HG02970 (cell line): Measurements from ENCODE around the gene PPP1CC.
"Not testable (repeated sequence)": the region's sequence is repeated elsewhere in the genome, so short reads cannot be mapped to it uniquely, and the experiment has no call there.

Experiments used
- ATAC-seq: cut with Tn5 transposase; IDR thresholded peaks from one replicate; pipeline ENCODE4 v1.9.1; 2021; ENCODE audit warnings: mild to moderate bottlenecking, moderate library complexity, moderate number of reproducible peaks; ENCODE audit not compliant: unreplicated experiment, low FRiP score

The PPP1CC gene

GRCh38 chr12:110742718-110743570 lies at the start of gene PPP1CC:
Gene PPP1CC, minus strand, starts transcription at chr12:110742891. Its CDS starts 184 bp downstream, at chr12:110742707.
- peak; percentile 80 for ATAC-seq

- ATAC-seq = no peak
Observed at GRCh38 chr12:110791589-110791988, 48.9 kb upstream of the PPP1CC start.

GRCh38 chr12:110790301-110790700 lies 47.6 kb upstream of the PPP1CC start:
- ATAC-seq = no peak

GRCh38 chr12:110786012-110786411 lies 43.3 kb upstream of the PPP1CC start:
- ATAC-seq = no peak

GRCh38 chr12:110785240-110785639 lies 42.5 kb upstream of the PPP1CC start:
- no peak for ATAC-seq

GRCh38 chr12:110782922-110783321 lies 40.2 kb upstream of the PPP1CC start:
- no peak for ATAC-seq

GRCh38 chr12:110782094-110782493 lies 39.4 kb upstream of the PPP1CC start:
- no peak for ATAC-seq

GRCh38 chr12:110780448-110780847 lies 37.8 kb upstream of the PPP1CC start:
- ATAC-seq = no peak

- no peak for ATAC-seq
Observed at GRCh38 chr12:110778833-110779577, 36.3 kb upstream of the PPP1CC start.

GRCh38 chr12:110776410-110776809 lies 33.7 kb upstream of the PPP1CC start:
- peak; percentile 89 for ATAC-seq

GRCh38 chr12:110775997-110776396 lies 33.3 kb upstream of the PPP1CC start:
- no peak for ATAC-seq

- ATAC-seq = no peak
Observed at GRCh38 chr12:110774824-110775223, 32.1 kb upstream of the PPP1CC start.

- ATAC-seq = no peak
Observed at GRCh38 chr12:110768960-110769359, 26.3 kb upstream of the PPP1CC start.

- ATAC-seq = no peak
Observed at GRCh38 chr12:110767863-110768262, 25.2 kb upstream of the PPP1CC start.

GRCh38 chr12:110766311-110767154 lies 23.8 kb upstream of the PPP1CC start:
- ATAC-seq = no peak

- not testable (repeated sequence) for ATAC-seq
Observed at GRCh38 chr12:110765572-110765971, 22.9 kb upstream of the PPP1CC start.

- no peak for ATAC-seq
Observed at GRCh38 chr12:110765111-110765510, 22.4 kb upstream of the PPP1CC start.

GRCh38 chr12:110763583-110763982 lies 20.9 kb upstream of the PPP1CC start:
- no peak for ATAC-seq

GRCh38 chr12:110762891-110763290 lies 20.2 kb upstream of the PPP1CC start:
- no peak for ATAC-seq

GRCh38 chr12:110760204-110760609 lies 17.5 kb upstream of the PPP1CC start:
- no peak for ATAC-seq

GRCh38 chr12:110758922-110759321 lies 16.2 kb upstream of the PPP1CC start:
- ATAC-seq = no peak
